Measurements from ENCODE around the gene RBKS. TPM values are rescaled to one million over a fixed set of nuclear protein-coding genes. Genes with fewer than 3 reads are reported as not detected.
"Not testable (repeated sequence)": the region's sequence is repeated elsewhere in the genome, so short reads cannot be mapped to it uniquely, and the experiment has no call there.

RBKS gene
- total RNA-seq, 4 donors from 2014 or later: 6.9 to 10.6 (median 8.1) TPM

DNA sequence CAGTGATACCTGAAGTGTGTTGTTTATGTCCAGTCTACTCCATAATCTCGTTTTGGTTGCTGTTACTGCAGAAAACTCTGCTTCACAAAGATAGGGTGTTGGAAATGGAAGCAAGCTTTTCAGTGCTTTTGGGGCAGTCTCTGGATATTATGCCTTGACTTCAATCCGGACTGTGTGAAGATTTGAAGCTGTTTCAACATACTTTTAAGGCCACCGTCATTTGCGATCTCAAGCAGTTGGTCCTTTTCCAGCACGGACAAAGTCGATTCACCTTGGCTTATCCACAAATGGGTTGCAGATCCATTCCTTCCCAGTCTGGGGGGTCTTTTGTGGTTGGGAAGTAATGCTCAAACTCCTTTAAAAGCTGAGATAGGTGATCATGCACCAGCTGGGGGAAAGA is 20.4 kb downstream of the RBKS start:
- H3K36me3 ChIP-seq: no peaks in the 10 kb centered on the region
- TF ChIP-seq, protein P1, sequence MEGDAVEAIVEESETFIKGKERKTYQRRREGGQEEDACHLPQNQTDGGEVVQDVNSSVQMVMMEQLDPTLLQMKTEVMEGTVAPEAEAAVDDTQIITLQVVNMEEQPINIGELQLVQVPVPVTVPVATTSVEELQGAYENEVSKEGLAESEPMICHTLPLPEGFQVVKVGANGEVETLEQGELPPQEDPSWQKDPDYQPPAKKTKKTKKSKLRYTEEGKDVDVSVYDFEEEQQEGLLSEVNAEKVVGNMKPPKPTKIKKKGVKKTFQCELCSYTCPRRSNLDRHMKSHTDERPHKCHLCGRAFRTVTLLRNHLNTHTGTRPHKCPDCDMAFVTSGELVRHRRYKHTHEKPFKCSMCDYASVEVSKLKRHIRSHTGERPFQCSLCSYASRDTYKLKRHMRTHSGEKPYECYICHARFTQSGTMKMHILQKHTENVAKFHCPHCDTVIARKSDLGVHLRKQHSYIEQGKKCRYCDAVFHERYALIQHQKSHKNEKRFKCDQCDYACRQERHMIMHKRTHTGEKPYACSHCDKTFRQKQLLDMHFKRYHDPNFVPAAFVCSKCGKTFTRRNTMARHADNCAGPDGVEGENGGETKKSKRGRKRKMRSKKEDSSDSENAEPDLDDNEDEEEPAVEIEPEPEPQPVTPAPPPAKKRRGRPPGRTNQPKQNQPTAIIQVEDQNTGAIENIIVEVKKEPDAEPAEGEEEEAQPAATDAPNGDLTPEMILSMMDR (IDR thresholded peaks at IDR 0.05): no peak
- TF ChIP-seq POLR2A (IDR thresholded peaks at IDR 0.05): no peak
- H3K27ac ChIP-seq: no peak overlapping the region
- no peaks in the 10 kb centered on the region for H3K4me1 ChIP-seq
- DNase-seq: no peak
- no peak overlapping the region for H3K4me3 ChIP-seq (replicated peaks in 1 of 3)
- no peaks in the 10 kb centered on the region for H3K27me3 ChIP-seq
- WGBS, 2 donors: 70 to 74% methylated on average over 6 of the region's 6 CpGs
- H3K9me3 ChIP-seq: no peaks in the 10 kb centered on the region
- intact Hi-C loops (cut with DNase I): no loop called here

DNA sequence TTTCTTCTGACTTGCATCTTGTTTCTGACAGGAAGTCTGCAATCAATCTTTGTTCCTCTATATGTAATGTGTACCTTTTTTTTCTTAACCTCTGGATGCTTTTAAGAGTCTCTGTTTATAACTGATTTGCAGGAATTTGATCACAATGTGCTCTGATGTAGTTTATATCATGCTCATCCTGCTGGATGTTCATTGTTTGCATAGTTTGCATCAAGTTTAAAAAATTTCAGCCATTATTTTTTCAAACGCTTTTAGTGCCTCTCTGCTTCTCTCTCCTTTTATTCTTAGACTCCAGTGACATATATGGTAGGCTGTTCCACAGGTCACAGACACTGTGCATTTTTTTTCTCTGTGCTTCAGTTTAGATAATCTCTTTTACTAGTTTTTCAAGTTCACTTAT is 23.9 kb downstream of the RBKS start:
- intact Hi-C loops (cut with DNase I): no loop called here
- Histone ChIP-seq H3K4me3 (replicated peaks in 1 of 3) (no peak overlapping the region), H3K36me3 (no peaks in the 10 kb centered on the region), H3K27ac (no peak overlapping the region), H3K9me3 (no peaks in the 10 kb centered on the region), H3K4me1 (no peaks in the 10 kb centered on the region), H3K27me3 (no peaks in the 10 kb centered on the region)
- WGBS, 2 donors: 73 to 83% methylated on average over 1 of the region's 1 CpG
- TF ChIP-seq, protein P1 (IDR thresholded peaks at IDR 0.05): no peak
- TF ChIP-seq POLR2A (IDR thresholded peaks at IDR 0.05): no peak
- no peak for DNase-seq

DNA sequence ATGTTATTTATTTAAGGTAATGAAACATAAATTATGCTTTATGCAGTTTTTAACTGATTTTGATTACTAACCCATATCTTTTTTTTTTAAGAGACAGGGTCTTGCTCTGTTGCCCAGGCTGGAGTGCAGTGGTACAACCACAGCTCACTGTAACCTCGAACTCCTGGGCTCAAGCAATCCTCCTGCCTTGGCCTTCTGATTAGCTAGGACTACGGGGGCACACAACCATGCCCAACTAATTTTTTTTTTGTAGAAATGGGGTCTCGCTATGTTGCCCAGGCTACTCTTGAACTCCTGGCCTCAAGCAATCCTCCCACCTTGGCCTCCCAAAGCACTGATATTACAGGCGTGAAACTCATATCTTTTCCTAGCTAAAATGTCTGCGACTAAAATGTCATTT is 26.2 kb downstream of the RBKS start:
- H3K4me1 ChIP-seq; H3K27ac ChIP-seq; DNase-seq; H3K36me3 ChIP-seq; intact Hi-C loops (cut with DNase I); H3K9me3 ChIP-seq; H3K4me3 ChIP-seq (replicated peaks in 1 of 3); H3K27me3 ChIP-seq: not testable (repeated sequence)
- WGBS, 2 donors: 93 to 98% methylated on average over 5 of the region's 5 CpGs

DNA sequence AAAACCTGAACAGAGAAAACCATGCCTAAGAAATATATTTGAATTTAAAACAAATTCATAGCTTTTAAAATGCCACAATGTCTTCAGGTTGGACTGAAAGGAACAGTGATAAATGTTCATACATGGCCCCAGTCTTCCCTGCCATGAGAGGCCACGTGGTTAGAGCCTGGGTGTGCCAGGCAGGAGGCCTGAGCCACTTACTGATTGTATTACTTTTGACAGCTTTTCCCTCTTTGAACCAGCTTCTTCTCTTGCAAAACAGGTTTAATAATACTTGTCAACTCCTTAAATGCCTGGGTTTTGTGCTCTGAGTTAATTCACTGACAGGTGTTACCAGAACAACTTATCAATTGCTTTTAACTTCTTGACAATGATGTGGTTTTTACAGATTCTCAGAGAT is 27.0 kb downstream of the RBKS start:
- no peaks in the 10 kb centered on the region for H3K36me3 ChIP-seq
- H3K27me3 ChIP-seq: no peaks in the 10 kb centered on the region
- 54 to 65% methylated on average over 1 of the region's 1 CpG for WGBS, 2 donors
- H3K4me1 ChIP-seq: no peaks in the 10 kb centered on the region
- intact Hi-C loops (cut with DNase I): no loop called here
- H3K27ac ChIP-seq: no peak overlapping the region
- TF ChIP-seq, protein P1 (IDR thresholded peaks at IDR 0.05): no peak
- TF ChIP-seq POLR2A (IDR thresholded peaks at IDR 0.05): no peak
- H3K4me3 ChIP-seq (replicated peaks in 1 of 3): no peak overlapping the region
- H3K9me3 ChIP-seq: no peaks in the 10 kb centered on the region
- no peak for DNase-seq

DNA sequence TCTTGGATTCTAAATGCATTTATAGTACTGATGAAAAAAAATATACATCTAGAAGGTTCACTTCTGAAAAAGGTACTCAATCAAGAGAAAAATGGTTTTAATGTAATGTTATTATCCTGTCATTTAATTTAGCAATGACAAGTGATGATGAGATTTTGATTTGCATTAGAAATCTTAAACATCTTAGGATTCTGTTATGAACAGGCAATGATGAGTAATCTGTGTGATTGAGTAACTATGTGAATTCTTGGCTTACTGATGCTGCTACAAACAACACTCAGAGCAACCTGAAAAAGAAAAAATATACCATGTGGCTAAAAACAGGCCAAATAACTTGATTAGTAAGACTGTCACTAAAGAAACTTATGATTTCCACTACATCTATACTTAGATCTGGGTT is 30.1 kb downstream of the RBKS start:
- no peaks in the 10 kb centered on the region for H3K36me3 ChIP-seq
- H3K4me3 ChIP-seq (replicated peaks in 1 of 3): no peak overlapping the region
- TF ChIP-seq, protein P1 (IDR thresholded peaks at IDR 0.05): no peak
- no peak for TF ChIP-seq POLR2A (IDR thresholded peaks at IDR 0.05)
- intact Hi-C loops (cut with DNase I): no loop called here
- DNase-seq: no peak
- H3K9me3 ChIP-seq: no peaks in the 10 kb centered on the region
- peaks cover 0 to 6% of the 10 kb centered on the region in 2 donors for H3K4me1 ChIP-seq
- H3K27ac ChIP-seq: no peak overlapping the region
- H3K27me3 ChIP-seq: no peaks in the 10 kb centered on the region

Data from thyroid gland (tissue), 4 donors.